Fibroblast of lung (primary cell): ENCODE results near the gene PHF14.

Experiments used
- CTCF ChIP-seq, 2 donors: IDR thresholded peaks in 1 of 2; conservative IDR thresholded peaks in 1 of 2; 1 replicate in 1 of 2; 2 replicates in 1 of 2; pipeline ENCODE4 v1.5.1; 2011 to 2012; ENCODE audit warnings: low read length in 2 of 2, control low read depth in 1 of 2, inconsistent platforms in 1 of 2, low read depth in 1 of 2, mild to moderate bottlenecking in 1 of 2
- EZH2 ChIP-seq: IDR thresholded peaks from 2 replicates; pipeline ENCODE4 v1.5.1; 2012; ENCODE audit warnings: low read length, control low read depth, mild to moderate bottlenecking; ENCODE audit errors: missing control alignments

DNA sequence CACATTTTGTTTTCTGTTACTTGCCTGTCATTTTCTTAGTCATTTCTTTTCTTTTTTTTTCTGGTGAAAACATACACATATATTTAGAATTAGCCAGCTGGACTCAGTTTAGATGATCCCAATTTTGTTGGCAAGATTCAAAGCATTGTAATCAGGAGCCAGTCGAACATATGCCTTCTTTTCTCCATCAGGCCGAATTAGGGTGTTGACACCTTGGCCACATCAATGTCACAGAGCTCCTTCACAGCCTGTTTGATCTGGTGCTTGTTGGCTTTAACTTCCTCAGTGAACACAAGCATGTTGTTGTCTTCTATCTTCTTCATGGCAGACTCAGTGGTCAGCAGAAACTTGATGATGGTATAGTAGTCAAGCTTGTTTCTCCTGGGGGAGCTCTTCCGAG lies 32.6 kb downstream of the PHF14 start:
- TF ChIP-seq CTCF (conservative IDR thresholded peaks at IDR 0.05 in 1 of 2, IDR thresholded peaks at IDR 0.05 in 1 of 2; ENCODE audit: low read depth in 1 of 2, low read length in 2 of 2) (no peak), EZH2 (no peak)
